Activated CD4-positive, alpha-beta T cell treated with anti-CD3 and anti-CD28 coated beads, Interleukin-2, amount 10 ng/mL, durations not matched to agents 7 days and 5 days (primary cell): ENCODE data around the gene FLOT2. TPM values are rescaled to one million over a fixed set of nuclear protein-coding genes. Genes with fewer than 3 reads are reported as not detected.
"Not testable (repeated sequence)": the region's sequence is repeated elsewhere in the genome, so short reads cannot be mapped to it uniquely, and the experiment has no call there.

Experiments used
- CTCF ChIA-PET: fragments of 350-600 bp; sonication (Branson Sonifier 250); formaldehyde crosslinking; loops from one replicate; lab custom pipeline; 2021; ENCODE audit warnings: antibody characterized with exemption; lab: Charles Lee
- POLR2A ChIA-PET: fragments of 350-600 bp; sonication (Branson Sonifier 250); formaldehyde crosslinking; loops from one replicate; lab custom pipeline; 2021; ENCODE audit warnings: antibody characterized with exemption; lab: Charles Lee
- DNase-seq: peaks from one replicate; pipeline ENCODE4 v3.0.0-alpha.2; 2020
- H3K27ac Mint-ChIP-seq: one replicate; pipeline ENCODE4 v1.8.0; 2021; ENCODE audit warnings: mild to moderate bottlenecking, moderate library complexity, mixed read lengths
- H3K27me3 Mint-ChIP-seq: one replicate; pipeline ENCODE4 v1.8.0; 2021; ENCODE audit warnings: mixed read lengths
- H3K36me3 Mint-ChIP-seq: one replicate; pipeline ENCODE4 v1.8.0; 2021; ENCODE audit warnings: low read depth, mixed read lengths
- H3K4me1 Mint-ChIP-seq: one replicate; pipeline ENCODE4 v1.8.0; 2021; ENCODE audit warnings: mixed read lengths
- H3K4me3 Mint-ChIP-seq: one replicate; pipeline ENCODE4 v1.8.0; 2021; ENCODE audit warnings: mild to moderate bottlenecking, moderate library complexity, mixed read lengths
- H3K9me3 Mint-ChIP-seq: one replicate; pipeline ENCODE4 v1.8.0; 2021; ENCODE audit warnings: mixed read lengths
- total RNA-seq, 2 experiments: library from RNA; stranded (reverse); gene quantifications; one replicate each; pipeline ENCODE4 v1.2.3, GENCODE V29; 2021

The FLOT2 gene
- total RNA-seq, 2 experiments from 2014 or later, result 200 to 212 TPM

- no peak overlapping the region for H3K27ac Mint-ChIP-seq
- CTCF ChIA-PET, result interaction anchor here (0.6 to 2.4 kb wide), 5 partner anchors 9 to 1020 kb away, joined by 3 to 11 read pairs (median 3); no protein-coding TSS in a partner anchor
- H3K9me3 Mint-ChIP-seq, result no peaks in the 10 kb centered on the region
- H3K4me1 Mint-ChIP-seq, result peaks cover 7% of the 10 kb centered on the region
- H3K36me3 Mint-ChIP-seq, result peaks cover 13% of the 10 kb centered on the region
- POLR2A ChIA-PET, result no interaction called here
- no peaks in the 10 kb centered on the region for H3K27me3 Mint-ChIP-seq
- no peak overlapping the region for H3K4me3 Mint-ChIP-seq
- DNase-seq, result no peak
Observed at GRCh38 chr17:28861393-28862203, 35.9 kb downstream of the FLOT2 start.

GRCh38 chr17:28860363-28860808, 37.1 kb downstream of the FLOT2 start:
- no peaks in the 10 kb centered on the region for H3K27me3 Mint-ChIP-seq
- DNase-seq, result no peak
- ChIA-PET CTCF (interaction anchor here (1.2 to 1.6 kb wide), 3 partner anchors 10 to 19 kb away, joined by 3 to 5 read pairs (median 3); no protein-coding TSS in a partner anchor), POLR2A (no interaction called here)
- H3K9me3 Mint-ChIP-seq, result no peaks in the 10 kb centered on the region
- peaks cover 11% of the 10 kb centered on the region for H3K4me1 Mint-ChIP-seq
- H3K36me3 Mint-ChIP-seq, result peaks cover 13% of the 10 kb centered on the region
- H3K27ac Mint-ChIP-seq, result no peak overlapping the region
- no peak overlapping the region for H3K4me3 Mint-ChIP-seq

- Mint-ChIP-seq H3K9me3 (no peaks in the 10 kb centered on the region), H3K27me3 (no peaks in the 10 kb centered on the region), H3K27ac (no peak overlapping the region), H3K4me3 (no peak overlapping the region), H3K36me3 (peaks cover 13% of the 10 kb centered on the region), H3K4me1 (peaks cover 17% of the 10 kb centered on the region)
- no peak for DNase-seq
- POLR2A ChIA-PET, result no interaction called here
- CTCF ChIA-PET, result interaction anchor here (0.6 to 1.6 kb wide), 9 partner anchors 10 to 462 kb away, joined by 3 to 6 read pairs (median 3); no protein-coding TSS in a partner anchor
Observed at GRCh38 chr17:28858801-28859355, 38.7 kb downstream of the FLOT2 start.

GRCh38 chr17:28857905-28858800, 39.4 kb downstream of the FLOT2 start:
- H3K4me3 Mint-ChIP-seq, result peak overlapping the region; percentile 28
- ChIA-PET POLR2A (no interaction called here), CTCF (interaction anchor here (0.6 to 1.4 kb wide), 6 partner anchors 9 to 96 kb away, joined by 3 to 6 read pairs (median 3); no protein-coding TSS in a partner anchor)
- no peaks in the 10 kb centered on the region for H3K27me3 Mint-ChIP-seq
- no peak overlapping the region for H3K27ac Mint-ChIP-seq
- peaks cover 13% of the 10 kb centered on the region for H3K36me3 Mint-ChIP-seq
- no peak for DNase-seq
- H3K9me3 Mint-ChIP-seq, result no peaks in the 10 kb centered on the region
- H3K4me1 Mint-ChIP-seq, result peaks cover 20% of the 10 kb centered on the region

GRCh38 chr17:28856028-28856574, 41.4 kb downstream of the FLOT2 start:
- Mint-ChIP-seq H3K27ac (peak overlapping the region; percentile 82), H3K9me3 (no peaks in the 10 kb centered on the region), H3K4me3 (peak overlapping the region; percentile 80), H3K36me3 (peaks cover 13% of the 10 kb centered on the region), H3K4me1 (peaks cover 20% of the 10 kb centered on the region), H3K27me3 (no peaks in the 10 kb centered on the region)
- POLR2A ChIA-PET, result no interaction called here
- no peak for DNase-seq
- CTCF ChIA-PET, result interaction anchor here (0.6 to 1.8 kb wide), 3 partner anchors 16 to 129 kb away, joined by 3 to 7 read pairs (median 5); no protein-coding TSS in a partner anchor

- Mint-ChIP-seq H3K4me3 (peak overlapping the region; percentile 80), H3K27me3 (no peaks in the 10 kb centered on the region), H3K4me1 (peaks cover 20% of the 10 kb centered on the region), H3K36me3 (peaks cover 11% of the 10 kb centered on the region), H3K27ac (peak overlapping the region; percentile 82), H3K9me3 (no peaks in the 10 kb centered on the region)
- no peak for DNase-seq
- CTCF ChIA-PET, result interaction anchor here (0.6 to 1.0 kb wide), 2 partner anchors 46 to 195 kb away, joined by 3 to 4 read pairs; no protein-coding TSS in a partner anchor
- POLR2A ChIA-PET, result interaction anchor here (0.6 kb wide), 1 partner anchor 16 kb away, joined by 4 read pairs; no protein-coding TSS in a partner anchor
Observed at GRCh38 chr17:28855336-28855679, 42.2 kb downstream of the FLOT2 start.

- Mint-ChIP-seq H3K4me3 (peak within 1 kb of the TSS; percentile 80), H3K9me3 (no peaks in the 10 kb centered on the region), H3K4me1 (peaks cover 20% of the 10 kb centered on the region), H3K27ac (peak within 1 kb of the TSS; percentile 82), H3K27me3 (no peaks in the 10 kb centered on the region), H3K36me3 (peaks cover 9% of the 10 kb centered on the region)
- DNase-seq, result peak; percentile 90
- POLR2A ChIA-PET, result no interaction called here
- CTCF ChIA-PET, result interaction anchor here (0.6 to 1.0 kb wide), 2 partner anchors 46 to 196 kb away, joined by 3 to 4 read pairs; no protein-coding TSS in a partner anchor
Observed at GRCh38 chr17:28854457-28855335, 42.8 kb downstream of the FLOT2 start, which contains the start of gene ERAL1. Gene ERAL1 (plus strand): TSS chr17:28855016. CDS start chr17:28855035, 19 bp downstream.

- Mint-ChIP-seq H3K4me3 (peak overlapping the region; percentile 27), H3K27ac (no peak overlapping the region), H3K36me3 (peaks cover 5% of the 10 kb centered on the region), H3K27me3 (no peaks in the 10 kb centered on the region), H3K4me1 (peaks cover 25% of the 10 kb centered on the region), H3K9me3 (no peaks in the 10 kb centered on the region)
- ChIA-PET POLR2A (no interaction called here), CTCF (no interaction called here)
- no peak for DNase-seq
Observed at GRCh38 chr17:28853295-28853694, 44.2 kb downstream of the FLOT2 start.

- Mint-ChIP-seq H3K27me3 (no peaks in the 10 kb centered on the region), H3K27ac (no peak overlapping the region), H3K36me3 (no peaks in the 10 kb centered on the region), H3K4me1 (peaks cover 11% of the 10 kb centered on the region), H3K4me3 (no peak overlapping the region), H3K9me3 (no peaks in the 10 kb centered on the region)
- DNase-seq, result no peak
- CTCF ChIA-PET, result interaction anchor here (0.6 to 2.1 kb wide), 10 partner anchors 9 to 123 kb away, joined by 3 to 11 read pairs (median 4); partner anchors contain the start of gene TLCD1
- POLR2A ChIA-PET, result no interaction called here
Observed at GRCh38 chr17:28849281-28849680, 48.3 kb downstream of the FLOT2 start.

GRCh38 chr17:28848667-28849066, 48.9 kb downstream of the FLOT2 start:
- H3K9me3 Mint-ChIP-seq, H3K36me3 Mint-ChIP-seq, POLR2A ChIA-PET, H3K27ac Mint-ChIP-seq, H3K4me3 Mint-ChIP-seq, H3K27me3 Mint-ChIP-seq, H3K4me1 Mint-ChIP-seq: not testable (repeated sequence)
- peak; percentile 72 for DNase-seq
- CTCF ChIA-PET, result interaction anchor here (0.6 to 2.1 kb wide), 12 partner anchors 9 to 216 kb away, joined by 3 to 11 read pairs (median 4); partner anchors contain the start of gene TLCD1

- H3K36me3 Mint-ChIP-seq, H3K9me3 Mint-ChIP-seq, CTCF ChIA-PET, DNase-seq, POLR2A ChIA-PET, H3K27ac Mint-ChIP-seq, H3K4me3 Mint-ChIP-seq, H3K27me3 Mint-ChIP-seq: not testable (repeated sequence)
- H3K4me1 Mint-ChIP-seq, result peaks cover 18% of the 10 kb centered on the region
Observed at GRCh38 chr17:28846699-28847098, 50.8 kb downstream of the FLOT2 start.
